Upper lobe of left lung (tissue), 4 donors: ENCODE data around the gene PDXP.

Experiments used
- POLR2A ChIP-seq, 4 donors: fragments of 450-650 bp; IDR thresholded peaks; one replicate each; pipeline ENCODE4 v1.5.1; 2016 to 2017; ENCODE audit warnings: antibody characterized with exemption in 4 of 4, mild to moderate bottlenecking in 2 of 4
- POLR2AphosphoS5 ChIP-seq, 2 donors: sonication (generic); formaldehyde crosslinking; IDR thresholded peaks; one replicate each; pipeline ENCODE4 v1.5.1; 2017; ENCODE audit warnings: antibody characterized with exemption in 2 of 2
- TF ChIP-seq, protein P1 (sequence below), 6 experiments: fragments of 450-650 bp in 4 of 6; fragments of 200-600 bp in 2 of 6; sonication (generic) in 2 of 6; IDR thresholded peaks; one replicate each; pipeline ENCODE4 v1.5.1; 2016 to 2019; ENCODE audit warnings: antibody characterized with exemption in 6 of 6

DNA sequence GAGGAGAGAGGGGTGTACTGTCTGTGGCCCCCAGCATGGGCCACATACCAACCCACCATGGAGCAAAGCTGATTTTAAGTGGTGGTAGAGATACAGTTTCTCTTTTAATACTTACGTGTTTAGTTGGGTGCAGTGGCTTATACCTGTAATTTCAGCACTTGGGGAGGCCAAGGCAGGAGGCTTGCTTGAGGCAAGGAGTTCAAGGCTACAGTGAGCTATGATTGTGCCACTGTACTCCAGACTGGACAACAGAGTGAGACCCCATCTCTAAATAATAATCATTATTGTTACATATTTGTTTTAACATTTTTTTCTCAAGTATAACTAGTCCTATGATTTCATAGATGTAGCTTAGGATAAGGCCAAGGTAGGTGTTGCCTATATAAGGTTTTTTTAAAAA, 41.1 kb upstream of the PDXP start:
- TF ChIP-seq, protein P1, sequence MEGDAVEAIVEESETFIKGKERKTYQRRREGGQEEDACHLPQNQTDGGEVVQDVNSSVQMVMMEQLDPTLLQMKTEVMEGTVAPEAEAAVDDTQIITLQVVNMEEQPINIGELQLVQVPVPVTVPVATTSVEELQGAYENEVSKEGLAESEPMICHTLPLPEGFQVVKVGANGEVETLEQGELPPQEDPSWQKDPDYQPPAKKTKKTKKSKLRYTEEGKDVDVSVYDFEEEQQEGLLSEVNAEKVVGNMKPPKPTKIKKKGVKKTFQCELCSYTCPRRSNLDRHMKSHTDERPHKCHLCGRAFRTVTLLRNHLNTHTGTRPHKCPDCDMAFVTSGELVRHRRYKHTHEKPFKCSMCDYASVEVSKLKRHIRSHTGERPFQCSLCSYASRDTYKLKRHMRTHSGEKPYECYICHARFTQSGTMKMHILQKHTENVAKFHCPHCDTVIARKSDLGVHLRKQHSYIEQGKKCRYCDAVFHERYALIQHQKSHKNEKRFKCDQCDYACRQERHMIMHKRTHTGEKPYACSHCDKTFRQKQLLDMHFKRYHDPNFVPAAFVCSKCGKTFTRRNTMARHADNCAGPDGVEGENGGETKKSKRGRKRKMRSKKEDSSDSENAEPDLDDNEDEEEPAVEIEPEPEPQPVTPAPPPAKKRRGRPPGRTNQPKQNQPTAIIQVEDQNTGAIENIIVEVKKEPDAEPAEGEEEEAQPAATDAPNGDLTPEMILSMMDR (IDR thresholded peaks at IDR 0.05): no peak
- TF ChIP-seq POLR2AphosphoS5 (IDR thresholded peaks at IDR 0.05): no peak
- no peak for TF ChIP-seq POLR2A (IDR thresholded peaks at IDR 0.05)
